SK-N-SH (cell line): Measurements from ENCODE around the gene ELANE.

Experiments
- CHD2 ChIP-seq: fragments of 150-350 bp; IDR thresholded peaks from 2 replicates; pipeline ENCODE4 v1.6.1; 2018; ENCODE audit warnings: low read length; ENCODE audit not compliant: partially characterized antibody
- EP300 ChIP-seq, 2 experiments: IDR thresholded peaks; 2 replicates each; pipeline versions ENCODE4 v1.4.0 to v1.6.1; 2012; ENCODE audit warnings: borderline replicate concordance in 1 of 2, low read depth in 1 of 2, low read length in 1 of 2
- EZH2phosphoT487 ChIP-seq: fragments of 200-600 bp; sonication (generic); IDR thresholded peaks from 2 replicates; pipeline ENCODE4 v1.6.1; 2017; ENCODE audit warnings: low read depth, mixed run types, mild to moderate bottlenecking, antibody characterized with exemption, moderate library complexity, borderline replicate concordance
- FOXJ3 ChIP-seq: sonication (generic); formaldehyde crosslinking; IDR thresholded peaks from 2 replicates; pipeline ENCODE4 v1.5.1; 2020; ENCODE audit warnings: mild to moderate bottlenecking, missing genetic modification reagents
- GABPA ChIP-seq: IDR thresholded peaks from 2 replicates; pipeline ENCODE4 v1.4.0; 2012; ENCODE audit warnings: low read depth, mild to moderate bottlenecking
- MAX ChIP-seq: IDR thresholded peaks from 2 replicates; pipeline ENCODE4 v1.4.0; 2012; ENCODE audit warnings: low read depth
- MEF2A ChIP-seq: IDR thresholded peaks from 2 replicates; pipeline ENCODE4 v1.4.0; 2012; ENCODE audit warnings: low read depth, borderline replicate concordance
- POLR2AphosphoS5 ChIP-seq: IDR thresholded peaks from 2 replicates; pipeline ENCODE4 v1.6.1; 2012; ENCODE audit warnings: low read depth, low read length
- SIN3A ChIP-seq: IDR thresholded peaks from 2 replicates; pipeline ENCODE4 v1.6.1; 2012; ENCODE audit warnings: low read depth, mild to moderate bottlenecking, low read length, moderate library complexity, borderline replicate concordance
- TCF12 ChIP-seq: IDR thresholded peaks from 2 replicates; pipeline ENCODE4 v1.4.0; 2012
- USF1 ChIP-seq: IDR thresholded peaks from 2 replicates; pipeline ENCODE4 v1.4.0; 2012; ENCODE audit warnings: low read depth, borderline replicate concordance
- TF ChIP-seq, protein P1 (sequence below): fragments of 200-600 bp; sonication (generic); IDR thresholded peaks from 2 replicates; pipeline ENCODE4 v1.6.1; 2017; ENCODE audit warnings: antibody characterized with exemption, mild to moderate bottlenecking, moderate library complexity

DNA sequence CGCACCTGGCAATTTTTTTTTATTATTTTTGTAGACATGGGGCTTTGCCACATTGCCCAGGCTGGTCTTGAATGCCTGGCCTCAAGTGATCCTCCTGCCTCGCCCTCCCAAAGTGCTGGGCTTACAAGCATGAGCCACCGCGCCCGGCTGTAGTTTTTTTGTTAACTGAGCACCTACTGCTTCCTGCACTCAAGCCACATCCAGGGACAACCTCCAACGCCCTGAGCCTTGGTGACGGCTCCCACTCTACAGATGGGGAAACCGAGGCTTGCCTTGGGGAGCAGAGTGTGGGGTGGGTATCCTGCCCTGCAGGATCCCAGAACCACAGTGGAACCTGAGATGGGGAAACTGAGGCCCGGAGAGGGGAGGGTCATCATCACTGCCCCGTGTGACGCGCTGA lies 3.0 kb downstream of the ELANE start:
- TF ChIP-seq POLR2AphosphoS5: no peak
- no peak for TF ChIP-seq FOXJ3
- TF ChIP-seq, protein P1, sequence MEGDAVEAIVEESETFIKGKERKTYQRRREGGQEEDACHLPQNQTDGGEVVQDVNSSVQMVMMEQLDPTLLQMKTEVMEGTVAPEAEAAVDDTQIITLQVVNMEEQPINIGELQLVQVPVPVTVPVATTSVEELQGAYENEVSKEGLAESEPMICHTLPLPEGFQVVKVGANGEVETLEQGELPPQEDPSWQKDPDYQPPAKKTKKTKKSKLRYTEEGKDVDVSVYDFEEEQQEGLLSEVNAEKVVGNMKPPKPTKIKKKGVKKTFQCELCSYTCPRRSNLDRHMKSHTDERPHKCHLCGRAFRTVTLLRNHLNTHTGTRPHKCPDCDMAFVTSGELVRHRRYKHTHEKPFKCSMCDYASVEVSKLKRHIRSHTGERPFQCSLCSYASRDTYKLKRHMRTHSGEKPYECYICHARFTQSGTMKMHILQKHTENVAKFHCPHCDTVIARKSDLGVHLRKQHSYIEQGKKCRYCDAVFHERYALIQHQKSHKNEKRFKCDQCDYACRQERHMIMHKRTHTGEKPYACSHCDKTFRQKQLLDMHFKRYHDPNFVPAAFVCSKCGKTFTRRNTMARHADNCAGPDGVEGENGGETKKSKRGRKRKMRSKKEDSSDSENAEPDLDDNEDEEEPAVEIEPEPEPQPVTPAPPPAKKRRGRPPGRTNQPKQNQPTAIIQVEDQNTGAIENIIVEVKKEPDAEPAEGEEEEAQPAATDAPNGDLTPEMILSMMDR: no peak
- TF ChIP-seq EZH2phosphoT487: no peak
- no peak for TF ChIP-seq MAX
- no peak for TF ChIP-seq MEF2A
- no peak for TF ChIP-seq EP300 (IDR thresholded peaks at IDR 0.05; ENCODE audit: borderline replicate concordance in 1 of 2, low read depth in 1 of 2, low read length in 1 of 2)
- no peak for TF ChIP-seq CHD2
- TF ChIP-seq GABPA: no peak
- no peak for TF ChIP-seq USF1
- no peak for TF ChIP-seq SIN3A
- no peak for TF ChIP-seq TCF12
